ENCODE measurements around the gene UBE2B. TPM values are rescaled to one million over a fixed set of nuclear protein-coding genes. Genes with fewer than 3 reads are reported as not detected.

The UBE2B gene
- total RNA-seq, 3 donors from 2014 or later, result 54.6 to 76.7 (median 72.2) TPM

- Histone ChIP-seq H3K27me3 (no peaks in the 10 kb centered on the region), H3K36me3 (peaks cover 18% of the 10 kb centered on the region), H3K27ac (no peak overlapping the region), H3K4me3 (no peak overlapping the region), H3K9me3 (no peaks in the 10 kb centered on the region), H3K4me1 (no peaks in the 10 kb centered on the region)
- no peak for TF ChIP-seq POLR2A (IDR thresholded peaks at IDR 0.05)
- TF ChIP-seq POLR2AphosphoS5 (IDR thresholded peaks at IDR 0.05), result no peak
- TF ChIP-seq CTCF (IDR thresholded peaks at IDR 0.05), result no peak
- no peak for DNase-seq (ENCODE audit: low spot score in 2 of 2)
- intact Hi-C loops (cut with DNase I; ENCODE audit: low total_unique reads), result no loop called here
Measured at GRCh38 chr5:134387443-134387842, 16.1 kb downstream of the UBE2B start.

GRCh38 chr5:134392301-134392700 is 20.9 kb downstream of the UBE2B start:
- H3K27ac ChIP-seq, result no peak overlapping the region
- H3K4me1 ChIP-seq, result no peaks in the 10 kb centered on the region
- DNase-seq (ENCODE audit: low spot score in 2 of 2), result no peak
- no peak for TF ChIP-seq CTCF (IDR thresholded peaks at IDR 0.05)
- no peak for TF ChIP-seq POLR2A (IDR thresholded peaks at IDR 0.05)
- no peak for TF ChIP-seq POLR2AphosphoS5 (IDR thresholded peaks at IDR 0.05)
- peaks cover 12% of the 10 kb centered on the region for H3K36me3 ChIP-seq
- intact Hi-C loops (cut with DNase I; ENCODE audit: low total_unique reads), result no loop called here
- H3K9me3 ChIP-seq, result no peaks in the 10 kb centered on the region
- H3K27me3 ChIP-seq, result no peaks in the 10 kb centered on the region
- H3K4me3 ChIP-seq, result no peak overlapping the region

- no peak for DNase-seq (ENCODE audit: low spot score in 2 of 2)
- Histone ChIP-seq H3K27ac (no peak overlapping the region), H3K4me1 (no peaks in the 10 kb centered on the region), H3K9me3 (no peaks in the 10 kb centered on the region), H3K27me3 (no peaks in the 10 kb centered on the region), H3K4me3 (no peak overlapping the region), H3K36me3 (peaks cover 10% of the 10 kb centered on the region)
- TF ChIP-seq POLR2A (IDR thresholded peaks at IDR 0.05), result no peak
- TF ChIP-seq CTCF (IDR thresholded peaks at IDR 0.05), result no peak
- TF ChIP-seq POLR2AphosphoS5 (IDR thresholded peaks at IDR 0.05), result no peak
- intact Hi-C loops (cut with DNase I; ENCODE audit: low total_unique reads), result no loop called here
Measured at GRCh38 chr5:134394932-134395331, 23.6 kb downstream of the UBE2B start.

GRCh38 chr5:134396274-134396673 is 24.9 kb downstream of the UBE2B start:
- no peak overlapping the region for H3K27ac ChIP-seq
- no peaks in the 10 kb centered on the region for H3K9me3 ChIP-seq
- no peaks in the 10 kb centered on the region for H3K4me1 ChIP-seq
- no peak for DNase-seq (ENCODE audit: low spot score in 2 of 2)
- no peak overlapping the region for H3K4me3 ChIP-seq
- TF ChIP-seq POLR2AphosphoS5 (IDR thresholded peaks at IDR 0.05), result no peak
- no peak for TF ChIP-seq CTCF (IDR thresholded peaks at IDR 0.05)
- no peak for TF ChIP-seq POLR2A (IDR thresholded peaks at IDR 0.05)
- intact Hi-C loops (cut with DNase I; ENCODE audit: low total_unique reads), result no loop called here
- no peaks in the 10 kb centered on the region for H3K36me3 ChIP-seq
- H3K27me3 ChIP-seq, result no peaks in the 10 kb centered on the region

GRCh38 chr5:134397196-134397595 is 25.8 kb downstream of the UBE2B start:
- no peak overlapping the region for H3K27ac ChIP-seq
- no peaks in the 10 kb centered on the region for H3K27me3 ChIP-seq
- H3K36me3 ChIP-seq, result no peaks in the 10 kb centered on the region
- DNase-seq (ENCODE audit: low spot score in 2 of 2), result no peak
- no peaks in the 10 kb centered on the region for H3K9me3 ChIP-seq
- no peak overlapping the region for H3K4me3 ChIP-seq
- intact Hi-C loops (cut with DNase I; ENCODE audit: low total_unique reads), result no loop called here
- no peaks in the 10 kb centered on the region for H3K4me1 ChIP-seq
- TF ChIP-seq POLR2AphosphoS5 (IDR thresholded peaks at IDR 0.05) (no peak), POLR2A (IDR thresholded peaks at IDR 0.05) (no peak), CTCF (IDR thresholded peaks at IDR 0.05) (no peak)
